PC-3 (cell line): Measurements from ENCODE around the gene GNL2.
"Not testable (repeated sequence)": the region's sequence is repeated elsewhere in the genome, so short reads cannot be mapped to it uniquely, and the experiment has no call there.

Source experiments
- CTCF ChIP-seq: fragments of 300-600 bp; sonication (generic); conservative IDR thresholded peaks from 2 replicates; pipeline ENCODE4 v1.5.1; 2017; ENCODE audit warnings: antibody characterized with exemption, low read depth, mild to moderate bottlenecking, low read length
- EZH2 ChIP-seq: fragments of 300-600 bp; sonication (generic); IDR thresholded peaks from one replicate; pipeline ENCODE4 v1.6.1; 2017; ENCODE audit warnings: antibody characterized with exemption, mild to moderate bottlenecking, low read length; ENCODE audit not compliant: unreplicated experiment

DNA sequence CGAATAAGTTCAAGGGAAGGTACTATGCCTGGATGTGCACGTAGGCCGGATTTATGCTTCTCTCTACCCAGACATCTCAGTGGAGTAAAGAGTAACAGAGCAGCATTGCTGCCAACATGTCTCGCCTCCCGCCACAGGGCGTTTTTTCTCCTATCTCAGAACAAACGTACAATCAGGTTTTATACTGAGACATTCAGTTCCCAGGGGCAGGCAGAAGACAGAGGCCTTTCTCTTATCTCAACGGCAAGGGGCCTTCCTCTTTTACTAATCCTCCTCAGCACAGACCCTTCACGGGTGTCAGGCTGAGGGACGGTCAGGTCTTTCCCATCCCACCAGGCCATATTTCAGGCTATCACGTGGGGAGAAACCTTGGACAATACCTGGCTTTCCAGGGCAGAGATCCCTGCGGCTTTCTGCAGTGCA lies 35.8 kb downstream of the GNL2 start:
- not testable (repeated sequence) for TF ChIP-seq EZH2, CTCF
